IMR-90 (cell line): ENCODE data around the gene PRRG1. TPM values are rescaled to one million over a fixed set of nuclear protein-coding genes. Genes with fewer than 3 reads are reported as not detected.

Source experiments
- ATAC-seq: fragments of 200-7000 bp; cut with Tn5 transposase; 2 replicates; pipeline ENCODE4 v1.9.1; 2020; ENCODE audit warnings: low read depth, mild to moderate bottlenecking, moderate library complexity
- BruUV-seq: library from RNA; stranded (reverse); fragments of 400-500 nt; replicated peaks from 2 replicates; lab custom pipeline; 2021; lab: Mats Ljungman, UMichigan
- CTCF ChIA-PET: fragments of 300-600 bp; formaldehyde crosslinking; extraction: SDS; loops from one replicate; lab custom pipeline; 2021; ENCODE audit warnings: antibody characterized with exemption; lab: Yijun Ruan, JAX
- POLR2A ChIA-PET: fragments of 300-600 bp; sonication (Branson Sonifier 250); formaldehyde crosslinking; loops from one replicate; lab custom pipeline; 2022; ENCODE audit warnings: antibody characterized with exemption; ENCODE audit not compliant: unreplicated experiment; lab: Charles Lee
- DNase-seq: peaks from one replicate; pipeline ENCODE4 v3.0.0; 2013
- H2AFZ ChIP-seq: replicated peaks from 2 replicates; pipeline ENCODE3; 2013; ENCODE audit warnings: low read length, mild to moderate bottlenecking; ENCODE audit not compliant: poor library complexity
- H2AK5ac ChIP-seq: 2 replicates; pipeline ENCODE4 v1.6.1; 2013; ENCODE audit warnings: low read depth, low read length, inconsistent platforms
- H2AK9ac ChIP-seq: replicated peaks from 2 replicates; pipeline ENCODE3; 2013; ENCODE audit warnings: mild to moderate bottlenecking, low read depth, low read length, moderate library complexity; ENCODE audit not compliant: poor library complexity
- H2BK120ac ChIP-seq: 2 replicates; pipeline ENCODE4 v1.6.1; 2013; ENCODE audit warnings: low read depth, low read length, inconsistent platforms
- H2BK15ac ChIP-seq: 3 replicates; pipeline ENCODE4 v1.6.1; 2013; ENCODE audit warnings: low read depth, low read length, inconsistent platforms
- H2BK20ac ChIP-seq: 2 replicates; pipeline ENCODE4 v1.6.1; 2013; ENCODE audit warnings: low read depth, mild to moderate bottlenecking, inconsistent platforms, low read length, moderate library complexity
- H2BK5ac ChIP-seq: 2 replicates; pipeline ENCODE4 v1.6.1; 2013; ENCODE audit warnings: mild to moderate bottlenecking, low read depth, low read length, inconsistent platforms; ENCODE audit not compliant: poor library complexity, severe bottlenecking
- H3K14ac ChIP-seq: replicated peaks from 2 replicates; pipeline ENCODE4 v1.6.1; 2013; ENCODE audit warnings: low read depth, low read length, inconsistent platforms
- H3K18ac ChIP-seq: 2 replicates; pipeline ENCODE4 v1.6.1; 2013; ENCODE audit warnings: low read depth, low read length, control low read depth
- H3K23ac ChIP-seq: 2 replicates; pipeline ENCODE4 v1.6.1; 2013; ENCODE audit warnings: low read depth, low read length, inconsistent platforms
- H3K27ac ChIP-seq: 2 replicates; pipeline ENCODE4 v1.5.1; 2013; ENCODE audit warnings: mild to moderate bottlenecking, control low read depth, low read length; ENCODE audit not compliant: insufficient read depth
- H3K27me3 ChIP-seq: 2 replicates; pipeline ENCODE4 v1.6.1; 2013; ENCODE audit warnings: low read length; ENCODE audit not compliant: control insufficient read depth, insufficient read depth
- H3K36me3 ChIP-seq: 2 replicates; pipeline ENCODE4 v1.6.1; 2013; ENCODE audit warnings: low read length, mixed read lengths; ENCODE audit not compliant: control insufficient read depth, insufficient read depth
- H3K4ac ChIP-seq: 2 replicates; pipeline ENCODE4 v1.6.1; 2013; ENCODE audit warnings: low read depth, low read length, inconsistent platforms
- H3K4me1 ChIP-seq: 2 replicates; pipeline ENCODE4 v1.6.1; 2013; ENCODE audit warnings: low read length, mixed read lengths; ENCODE audit not compliant: control insufficient read depth, insufficient read depth
- H3K4me2 ChIP-seq: 2 replicates; pipeline ENCODE4 v1.6.1; 2013; ENCODE audit warnings: low read depth, mild to moderate bottlenecking, control low read depth, low read length, moderate library complexity
- H3K4me3 ChIP-seq: 2 replicates; pipeline ENCODE4 v1.5.1; 2013; ENCODE audit warnings: low read depth, mild to moderate bottlenecking, control low read depth, low read length, moderate library complexity; ENCODE audit not compliant: insufficient read depth
- H3K56ac ChIP-seq: 2 replicates; pipeline ENCODE4 v1.6.1; 2013; ENCODE audit warnings: low read length, inconsistent platforms; ENCODE audit not compliant: insufficient read depth; ENCODE audit errors: extremely low read depth
- H3K79me1 ChIP-seq, 2 experiments: 2 replicates each; pipeline ENCODE4 v1.6.1; 2013; ENCODE audit warnings: low read length in 2 of 2, inconsistent platforms in 1 of 2, low read depth in 1 of 2
- H3K9ac ChIP-seq: 2 replicates; pipeline ENCODE4 v1.6.1; 2013; ENCODE audit warnings: low read depth, low read length, control low read depth
- H3K9me1 ChIP-seq: 2 replicates; pipeline ENCODE4 v1.6.1; 2013; ENCODE audit warnings: low read length, inconsistent platforms; ENCODE audit not compliant: insufficient read depth
- H3K9me3 ChIP-seq: 2 replicates; pipeline ENCODE4 v1.6.1; 2013; ENCODE audit warnings: low read length; ENCODE audit not compliant: control insufficient read depth, insufficient read depth
- H4K20me1 ChIP-seq: 2 replicates; pipeline ENCODE4 v1.6.1; 2013; ENCODE audit warnings: low read length, inconsistent platforms; ENCODE audit not compliant: insufficient read depth
- H4K5ac ChIP-seq: 2 replicates; pipeline ENCODE4 v1.6.1; 2013; ENCODE audit warnings: mild to moderate bottlenecking, low read depth, low read length, control low read depth
- H4K8ac ChIP-seq, 2 experiments: 2 replicates each; pipeline ENCODE4 v1.6.1; 2013; ENCODE audit warnings: low read depth in 2 of 2, low read length in 2 of 2, control low read depth in 1 of 2, inconsistent platforms in 1 of 2
- H4K91ac ChIP-seq: 2 replicates; pipeline ENCODE4 v1.6.1; 2013; ENCODE audit warnings: low read depth, low read length, inconsistent platforms; ENCODE audit not compliant: insufficient read depth
- ELK1 ChIP-seq: fragments of 150-350 bp; IDR thresholded peaks from 2 replicates; pipeline ENCODE4 v1.6.1; 2016; ENCODE audit warnings: low read depth, mild to moderate bottlenecking, low read length, moderate library complexity, borderline replicate concordance
- RCOR1 ChIP-seq: IDR thresholded peaks from 2 replicates; pipeline ENCODE4 v1.6.1; 2012; ENCODE audit warnings: mild to moderate bottlenecking, low read length, improper control_type of control experiment; ENCODE audit not compliant: insufficient replicate concordance
- WGBS, 2 experiments: methylation state at CpG; one replicate each; pipeline versions ENCODE4 v1.1.5 to v1.1.7; 2013; ENCODE audit warnings: missing lambda C conversion rate in 2 of 2; ENCODE audit not compliant: insufficient read length in 1 of 2; ENCODE audit errors: extremely low coverage in 2 of 2; 5-methylcytosine and 5-hydroxymethylcytosine counted together
- dilution Hi-C: fragments of 300-500 bp; cut with HindIII; formaldehyde crosslinking; loops from one replicate; pipeline ENCODE4 v1.14.3; 2018; ENCODE audit warnings: low sequenced_read_pairs; ENCODE audit not compliant: unreplicated experiment
- in situ Hi-C: fragments of 300-500 bp; cut with MboI; formaldehyde crosslinking; loops from 3 replicates; pipeline ENCODE4 v1.14.3; 2019; ENCODE audit warnings: low sequenced_read_pairs, inconsistent platforms, mixed read lengths
- intact Hi-C: fragments of 100-400 bp; cut with micrococcal nuclease; formaldehyde crosslinking; loops from 2 replicates; pipeline ENCODE4 v1.10.0; 2022
- polyA plus RNA-seq, 3 experiments: library from polyadenylated mRNA; depleted of rRNA; stranded (reverse); fragments of >200 nt; gene quantifications; 2 replicates each; pipeline ENCODE4 v1.2.3, GENCODE V29; 2012; ENCODE audit warnings: low replicate concordance in 1 of 3
- total RNA-seq: library from RNA; depleted of rRNA; stranded (reverse); fragments of >200 nt; gene quantifications from 2 replicates; pipeline ENCODE4 v1.2.3, GENCODE V29; 2012

The PRRG1 gene
- total and polyA plus RNA-seq, 2 of the 4 experiments (the other 2 are of a cell fraction), result 9.0 to 11.1 TPM

GRCh38 chrX:37364666-37365065, 15.5 kb downstream of the PRRG1 start:
- H2AK9ac ChIP-seq, result no peak overlapping the region

More at GRCh38 chrX:37364666-37365065, 15.5 kb downstream of the PRRG1 start:
- H3K18ac ChIP-seq, result no peak overlapping the region
- H3K4ac ChIP-seq, result no peak overlapping the region
- POLR2A ChIA-PET, result no interaction called here
- no peak overlapping the region for H3K14ac ChIP-seq
- H2BK15ac ChIP-seq, result no peak overlapping the region
- in situ Hi-C loops (no loop called here), dilution Hi-C loops (no loop called here), intact Hi-C loops (no loop called here)
- H3K9ac ChIP-seq, result no peak overlapping the region
- H3K4me2 ChIP-seq, result no peak overlapping the region
- no peak overlapping the region for H4K8ac ChIP-seq
- 0 out of 2 replicates have a peak, but pooled peaks cover 1% of the 10 kb centered on the region for H3K36me3 ChIP-seq
- H3K27ac ChIP-seq, result no peak overlapping the region
- TF ChIP-seq ELK1 (no peak), RCOR1 (no peak)
- no TSS peak for BruUV-seq
- H4K20me1 ChIP-seq, result peaks cover 17% of the 10 kb centered on the region; the same call in 1 of the 2 replicates
- H3K79me1 ChIP-seq, result peaks cover 7 to 11% of the 10 kb centered on the region in 2 experiments; a peak in 3 of 4 replicates
- H2AK5ac ChIP-seq, result no peak overlapping the region
- H2BK5ac ChIP-seq, result no peak overlapping the region
- no peak overlapping the region for H3K4me3 ChIP-seq
- H2BK20ac ChIP-seq, result no peak overlapping the region
- H3K23ac ChIP-seq, result no peak overlapping the region
- H3K4me1 ChIP-seq, result no peaks in the 10 kb centered on the region
- no peak overlapping the region for H3K56ac ChIP-seq
- peaks cover 2% of the 10 kb centered on the region; the same call in 1 of the 2 replicates for H3K9me1 ChIP-seq
- H3K27me3 ChIP-seq, result no peaks in the 10 kb centered on the region; the same call in 1 of the 2 replicates
- no peak for ATAC-seq
- no peak overlapping the region for H4K5ac ChIP-seq
- no peaks in the 10 kb centered on the region for H3K9me3 ChIP-seq
- H2AFZ ChIP-seq, result no peak overlapping the region
- H4K91ac ChIP-seq, result no peak overlapping the region
- WGBS, 2 experiments, result no CpG with 5 or more reads among the region's 3 CpGs
- CTCF ChIA-PET, result no interaction called here
- DNase-seq, result no peak
- H2BK120ac ChIP-seq, result no peak overlapping the region
